ENCODE data around the gene REX1BD.

The REX1BD gene

DNA sequence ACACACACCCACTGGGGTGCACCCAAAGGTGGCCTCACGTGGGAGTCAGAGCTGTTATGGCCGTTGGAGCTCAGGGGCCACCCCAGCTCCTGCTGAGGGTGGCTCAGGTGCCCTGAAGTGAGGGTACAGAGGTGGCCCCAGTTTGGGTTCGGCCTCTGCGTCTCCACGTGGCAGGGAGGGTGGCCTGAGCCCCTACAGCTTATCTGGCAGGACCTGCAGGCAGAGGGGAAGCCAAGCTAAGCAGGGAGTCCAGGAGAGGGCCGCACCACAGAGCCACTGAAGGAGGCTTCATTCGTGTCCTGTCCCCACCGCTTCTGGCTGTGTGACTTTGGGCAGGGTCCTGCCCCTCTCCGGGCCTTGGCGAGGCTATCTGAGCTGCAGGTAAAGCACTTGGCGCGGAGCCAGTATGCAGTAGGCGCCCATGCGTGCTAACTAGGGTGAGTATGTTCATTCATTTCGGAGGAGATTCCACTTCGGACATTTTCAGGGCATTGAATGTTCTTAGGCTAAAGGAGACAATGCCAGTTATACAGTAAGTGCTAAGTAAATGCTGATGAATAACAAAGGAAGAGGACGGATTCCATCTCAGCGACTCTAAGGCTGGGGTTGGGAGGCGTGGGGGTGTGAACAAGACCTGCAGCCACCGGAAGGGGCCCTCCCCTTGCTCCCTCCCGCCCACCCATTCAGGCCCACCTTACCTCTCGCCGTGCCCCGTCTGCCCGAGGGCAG lies 4.9 kb downstream of the REX1BD start:
- Histone ChIP-seq H3K9me2 (replicated peaks; ENCODE audit: low read depth, low read length) (no peaks in the 10 kb centered on the region), H3K36me3 (ENCODE audit: insufficient read depth, low read length) (no peaks in the 10 kb centered on the region), H3K79me2 (ENCODE audit: insufficient read depth, low read length) (peaks cover 7% of the 10 kb centered on the region), H3K4me1 (ENCODE audit: insufficient read depth, low read length, poor library complexity, severe bottlenecking) (peaks cover 10% of the 10 kb centered on the region), H3K4me3 (ENCODE audit: low read length, poor library complexity, severe bottlenecking) (no peak overlapping the region), H3K9me3 (ENCODE audit: insufficient read depth, low read depth, low read length) (no peaks in the 10 kb centered on the region), H3K9ac (ENCODE audit: low read depth, low read length, poor library complexity, severe bottlenecking) (no peak overlapping the region), H3K4me2 (ENCODE audit: low read depth, low read length, poor library complexity, severe bottlenecking) (peak overlapping the region; percentile 84), H2AFZ (ENCODE audit: low read length) (no peak overlapping the region), H4K20me1 (ENCODE audit: insufficient read depth, low read length, poor library complexity, severe bottlenecking) (peaks cover 4% of the 10 kb centered on the region), H3F3A (ENCODE audit: low read depth) (no peaks in the 10 kb centered on the region), H3K27me3 (ENCODE audit: insufficient read depth, low read length, poor library complexity, severe bottlenecking) (no peaks in the 10 kb centered on the region)
- TF ChIP-seq, protein P1, sequence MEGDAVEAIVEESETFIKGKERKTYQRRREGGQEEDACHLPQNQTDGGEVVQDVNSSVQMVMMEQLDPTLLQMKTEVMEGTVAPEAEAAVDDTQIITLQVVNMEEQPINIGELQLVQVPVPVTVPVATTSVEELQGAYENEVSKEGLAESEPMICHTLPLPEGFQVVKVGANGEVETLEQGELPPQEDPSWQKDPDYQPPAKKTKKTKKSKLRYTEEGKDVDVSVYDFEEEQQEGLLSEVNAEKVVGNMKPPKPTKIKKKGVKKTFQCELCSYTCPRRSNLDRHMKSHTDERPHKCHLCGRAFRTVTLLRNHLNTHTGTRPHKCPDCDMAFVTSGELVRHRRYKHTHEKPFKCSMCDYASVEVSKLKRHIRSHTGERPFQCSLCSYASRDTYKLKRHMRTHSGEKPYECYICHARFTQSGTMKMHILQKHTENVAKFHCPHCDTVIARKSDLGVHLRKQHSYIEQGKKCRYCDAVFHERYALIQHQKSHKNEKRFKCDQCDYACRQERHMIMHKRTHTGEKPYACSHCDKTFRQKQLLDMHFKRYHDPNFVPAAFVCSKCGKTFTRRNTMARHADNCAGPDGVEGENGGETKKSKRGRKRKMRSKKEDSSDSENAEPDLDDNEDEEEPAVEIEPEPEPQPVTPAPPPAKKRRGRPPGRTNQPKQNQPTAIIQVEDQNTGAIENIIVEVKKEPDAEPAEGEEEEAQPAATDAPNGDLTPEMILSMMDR (conservative IDR thresholded peaks at IDR 0.05; ENCODE audit: low read length): no peak
- TF ChIP-seq EZH2phosphoT487 (IDR thresholded peaks at IDR 0.05; ENCODE audit: borderline replicate concordance): no peak

DNA sequence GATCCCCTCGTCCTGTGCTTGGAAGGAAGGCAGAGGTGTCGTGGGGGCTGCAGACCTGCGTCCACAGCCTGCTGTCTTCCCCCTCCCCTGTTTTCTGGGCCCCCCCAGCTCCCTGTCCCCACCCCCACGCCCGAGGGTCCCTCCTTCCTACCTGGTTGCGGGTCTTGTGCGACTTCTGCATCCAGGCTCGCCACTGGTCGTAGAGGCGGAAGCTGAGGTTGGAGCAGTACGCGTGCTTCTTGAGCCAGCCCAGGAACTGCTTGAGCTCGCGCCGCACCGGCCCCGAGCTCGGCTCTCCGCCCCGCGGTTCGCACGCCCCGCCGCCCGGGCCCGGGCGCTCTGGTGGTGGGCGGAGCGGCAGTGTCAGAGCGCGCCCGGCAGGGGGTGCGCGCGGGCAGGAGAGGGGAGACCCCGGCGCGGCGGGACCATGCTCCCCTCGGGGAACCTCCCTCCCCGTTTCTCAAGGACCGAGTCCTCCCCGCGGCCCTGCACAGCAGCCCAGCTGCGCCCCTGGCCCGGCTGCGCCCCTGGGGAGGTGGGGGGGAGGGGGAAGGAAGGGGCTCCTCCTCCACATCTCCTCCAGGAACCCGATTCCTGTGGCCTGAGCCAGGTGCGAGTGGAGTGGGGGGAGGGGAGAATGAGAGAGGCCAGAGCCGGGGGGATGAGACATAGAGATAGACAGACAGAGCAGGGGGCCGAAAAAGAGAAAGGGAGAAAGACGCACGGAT lies 5.7 kb downstream of the REX1BD start:
- Histone ChIP-seq H3K4me2 (ENCODE audit: low read depth, low read length, poor library complexity, severe bottlenecking) (peak overlapping the region; percentile 84), H3K9ac (ENCODE audit: low read depth, low read length, poor library complexity, severe bottlenecking) (peak overlapping the region; percentile 62)
- no peak for TF ChIP-seq EZH2phosphoT487 (IDR thresholded peaks at IDR 0.05; ENCODE audit: borderline replicate concordance)
- TF ChIP-seq, protein P1 (conservative IDR thresholded peaks at IDR 0.05; ENCODE audit: low read length): peak; percentile 73

DNA sequence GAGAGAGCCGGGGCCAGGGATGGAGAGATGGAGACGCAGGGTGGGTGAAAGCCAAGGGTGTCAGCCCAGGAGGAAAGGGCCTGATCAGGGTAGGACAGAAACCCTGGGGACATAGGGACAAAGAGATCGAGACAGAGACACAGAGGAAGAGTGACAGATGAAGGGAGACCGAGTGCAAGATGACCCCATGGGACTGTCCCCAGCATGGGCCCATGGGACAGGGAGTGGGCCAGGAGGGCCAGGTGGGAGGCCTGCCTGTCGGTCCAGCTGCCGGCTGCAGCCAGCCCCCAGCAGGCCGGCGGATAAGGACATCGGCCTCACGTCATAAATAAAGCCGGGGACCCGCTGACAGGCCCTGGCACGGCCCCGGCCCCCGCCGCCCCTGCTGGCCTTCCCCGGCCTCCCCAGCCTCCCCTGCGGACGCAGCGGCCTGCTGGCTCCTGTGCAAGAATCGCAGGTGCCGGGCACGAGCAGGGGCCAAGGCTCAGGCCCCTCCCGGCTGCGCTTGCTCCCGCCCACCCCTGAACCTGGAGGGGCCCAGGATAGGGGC lies 6.3 kb downstream of the REX1BD start:
- H3K4me3 ChIP-seq (ENCODE audit: low read length, poor library complexity, severe bottlenecking): peak overlapping the region; percentile 67
- H2AFZ ChIP-seq (ENCODE audit: low read length): peak overlapping the region; percentile 72; the same call in 1 of the 2 replicates
- no peaks in the 10 kb centered on the region for H4K20me1 ChIP-seq (ENCODE audit: insufficient read depth, low read length, poor library complexity, severe bottlenecking)
- no peaks in the 10 kb centered on the region for H3K27me3 ChIP-seq (ENCODE audit: insufficient read depth, low read length, poor library complexity, severe bottlenecking)
- peaks cover 6% of the 10 kb centered on the region for H3K4me1 ChIP-seq (ENCODE audit: insufficient read depth, low read length, poor library complexity, severe bottlenecking)
- peak overlapping the region; percentile 62 for H3K9ac ChIP-seq (ENCODE audit: low read depth, low read length, poor library complexity, severe bottlenecking)
- H3K4me2 ChIP-seq (ENCODE audit: low read depth, low read length, poor library complexity, severe bottlenecking): peak overlapping the region; percentile 84
- TF ChIP-seq, protein P1 (conservative IDR thresholded peaks at IDR 0.05; ENCODE audit: low read length): no peak
- TF ChIP-seq EZH2phosphoT487 (IDR thresholded peaks at IDR 0.05; ENCODE audit: borderline replicate concordance): no peak
- H3K36me3 ChIP-seq (ENCODE audit: insufficient read depth, low read length): no peaks in the 10 kb centered on the region
- H3K9me2 ChIP-seq (replicated peaks; ENCODE audit: low read depth, low read length): no peaks in the 10 kb centered on the region
- H3K79me2 ChIP-seq (ENCODE audit: insufficient read depth, low read length): peaks cover 4% of the 10 kb centered on the region
- H3F3A ChIP-seq (ENCODE audit: low read depth): no peaks in the 10 kb centered on the region
- H3K9me3 ChIP-seq (ENCODE audit: insufficient read depth, low read depth, low read length): no peaks in the 10 kb centered on the region

More for the DNA sequence above, 5.7 kb downstream of the REX1BD start:
- H3K9me2 ChIP-seq (replicated peaks; ENCODE audit: low read depth, low read length): no peaks in the 10 kb centered on the region
- peak overlapping the region; percentile 72 for H2AFZ ChIP-seq (ENCODE audit: low read length)
- peaks cover 4% of the 10 kb centered on the region for H4K20me1 ChIP-seq (ENCODE audit: insufficient read depth, low read length, poor library complexity, severe bottlenecking)
- H3K9me3 ChIP-seq (ENCODE audit: insufficient read depth, low read depth, low read length): no peaks in the 10 kb centered on the region
- no peaks in the 10 kb centered on the region for H3K27me3 ChIP-seq (ENCODE audit: insufficient read depth, low read length, poor library complexity, severe bottlenecking)
- no peaks in the 10 kb centered on the region for H3K36me3 ChIP-seq (ENCODE audit: insufficient read depth, low read length)
- peaks cover 7% of the 10 kb centered on the region for H3K79me2 ChIP-seq (ENCODE audit: insufficient read depth, low read length)
- H3F3A ChIP-seq (ENCODE audit: low read depth): no peaks in the 10 kb centered on the region
- peak overlapping the region; percentile 67 for H3K4me3 ChIP-seq (ENCODE audit: low read length, poor library complexity, severe bottlenecking)
- peaks cover 10% of the 10 kb centered on the region for H3K4me1 ChIP-seq (ENCODE audit: insufficient read depth, low read length, poor library complexity, severe bottlenecking)
